Measurements from ENCODE around the gene MBL2. TPM values are rescaled to one million over a fixed set of nuclear protein-coding genes. Genes with fewer than 3 reads are reported as not detected.

Gene MBL2
- total RNA-seq, 2 donors from 2014 or later: not detected

- intact Hi-C loops (cut with DNase I): no loop called here
Observed at GRCh38 chr10:52758406-52758805, 14.2 kb downstream of the MBL2 start.

GRCh38 chr10:52757773-52758172 is 14.8 kb downstream of the MBL2 start:
- ATAC-seq (no peak), DNase-seq (no peak)
- Histone ChIP-seq H3K9me3 (no peaks in the 10 kb centered on the region), H3K4me1 (no peaks in the 10 kb centered on the region), H3K36me3 (replicated peaks in 1 of 2; ENCODE audit: insufficient read depth in 1 of 2, low read depth in 2 of 2) (no peaks in the 10 kb centered on the region), H3K4me3 (no peak overlapping the region), H3K27me3 (no peaks in the 10 kb centered on the region), H3K27ac (no peak overlapping the region)
- intact Hi-C loops (cut with DNase I): no loop called here
- WGBS, 2 donors: 57 to 68% methylated on average over 6 of the region's 6 CpGs
- TF ChIP-seq CTCF (IDR thresholded peaks at IDR 0.05) (no peak), POLR2A (IDR thresholded peaks at IDR 0.05) (no peak)

More at GRCh38 chr10:52758406-52758805, 14.2 kb downstream of the MBL2 start:
- Histone ChIP-seq H3K4me3 (no peak overlapping the region), H3K27ac (no peak overlapping the region), H3K4me1 (no peaks in the 10 kb centered on the region), H3K27me3 (no peaks in the 10 kb centered on the region), H3K9me3 (no peaks in the 10 kb centered on the region), H3K36me3 (replicated peaks in 1 of 2; ENCODE audit: insufficient read depth in 1 of 2, low read depth in 2 of 2) (no peaks in the 10 kb centered on the region)
- no peak for ATAC-seq
- DNase-seq: no peak
- no peak for TF ChIP-seq POLR2A (IDR thresholded peaks at IDR 0.05)
- no peak for TF ChIP-seq CTCF (IDR thresholded peaks at IDR 0.05)
- 75 to 84% methylated on average over 2 of the region's 2 CpGs for whole genome bisulfite sequencing, 2 donors

- H3K27ac ChIP-seq: peak overlapping the region in 1 of 4 donors; percentile 32
- ATAC-seq: no peak
- WGBS, 2 donors: 55 to 57% methylated on average over 4 of the region's 4 CpGs
- no peak for DNase-seq
- no peaks in the 10 kb centered on the region for H3K27me3 ChIP-seq
- no peaks in the 10 kb centered on the region for H3K36me3 ChIP-seq (replicated peaks in 1 of 2; ENCODE audit: insufficient read depth in 1 of 2, low read depth in 2 of 2)
- TF ChIP-seq CTCF (IDR thresholded peaks at IDR 0.05): no peak
- TF ChIP-seq POLR2A (IDR thresholded peaks at IDR 0.05): no peak
- no peaks in the 10 kb centered on the region for H3K4me1 ChIP-seq
- intact Hi-C loops (cut with DNase I): no loop called here
- H3K4me3 ChIP-seq: no peak overlapping the region
- H3K9me3 ChIP-seq: no peaks in the 10 kb centered on the region
Observed at GRCh38 chr10:52756966-52757365, 15.6 kb downstream of the MBL2 start.

GRCh38 chr10:52756295-52756694 is 16.3 kb downstream of the MBL2 start:
- Histone ChIP-seq H3K9me3 (no peaks in the 10 kb centered on the region), H3K27ac (no peak overlapping the region), H3K4me3 (no peak overlapping the region), H3K4me1 (no peaks in the 10 kb centered on the region), H3K27me3 (no peaks in the 10 kb centered on the region), H3K36me3 (replicated peaks in 1 of 2; ENCODE audit: insufficient read depth in 1 of 2, low read depth in 2 of 2) (no peaks in the 10 kb centered on the region)
- WGBS, 2 donors: 78 to 81% methylated on average over 4 of the region's 4 CpGs
- no peak for DNase-seq
- TF ChIP-seq CTCF (IDR thresholded peaks at IDR 0.05) (no peak), POLR2A (IDR thresholded peaks at IDR 0.05) (no peak)
- no peak for ATAC-seq
- intact Hi-C loops (cut with DNase I): no loop called here

- 77% methylated on average over 5 of the region's 5 CpGs for WGBS, 2 donors
- intact Hi-C loops (cut with DNase I): no loop called here
- ATAC-seq: no peak
Observed at GRCh38 chr10:52755297-52756062, 17.1 kb downstream of the MBL2 start.

More at GRCh38 chr10:52755297-52756062, 17.1 kb downstream of the MBL2 start:
- no peak for TF ChIP-seq CTCF (IDR thresholded peaks at IDR 0.05)
- peak in 1 of 3 donors; percentile 37 for TF ChIP-seq POLR2A (IDR thresholded peaks at IDR 0.05)
- H3K27ac ChIP-seq: no peak overlapping the region
- H3K4me1 ChIP-seq: no peaks in the 10 kb centered on the region
- H3K4me3 ChIP-seq: no peak overlapping the region
- no peaks in the 10 kb centered on the region for H3K9me3 ChIP-seq
- DNase-seq: peak in 1 of 4 donors; percentile 68
- H3K36me3 ChIP-seq (replicated peaks in 1 of 2; ENCODE audit: insufficient read depth in 1 of 2, low read depth in 2 of 2): no peaks in the 10 kb centered on the region
- no peaks in the 10 kb centered on the region for H3K27me3 ChIP-seq
